Superior temporal gyrus (tissue), 1 donor: ENCODE results near the gene ACTN1.

Source experiments
- DNase-seq: peaks from one replicate; pipeline ENCODE4 v3.0.0-alpha.2; 2016; ENCODE audit errors: extremely low spot score

ACTN1 gene

DNA sequence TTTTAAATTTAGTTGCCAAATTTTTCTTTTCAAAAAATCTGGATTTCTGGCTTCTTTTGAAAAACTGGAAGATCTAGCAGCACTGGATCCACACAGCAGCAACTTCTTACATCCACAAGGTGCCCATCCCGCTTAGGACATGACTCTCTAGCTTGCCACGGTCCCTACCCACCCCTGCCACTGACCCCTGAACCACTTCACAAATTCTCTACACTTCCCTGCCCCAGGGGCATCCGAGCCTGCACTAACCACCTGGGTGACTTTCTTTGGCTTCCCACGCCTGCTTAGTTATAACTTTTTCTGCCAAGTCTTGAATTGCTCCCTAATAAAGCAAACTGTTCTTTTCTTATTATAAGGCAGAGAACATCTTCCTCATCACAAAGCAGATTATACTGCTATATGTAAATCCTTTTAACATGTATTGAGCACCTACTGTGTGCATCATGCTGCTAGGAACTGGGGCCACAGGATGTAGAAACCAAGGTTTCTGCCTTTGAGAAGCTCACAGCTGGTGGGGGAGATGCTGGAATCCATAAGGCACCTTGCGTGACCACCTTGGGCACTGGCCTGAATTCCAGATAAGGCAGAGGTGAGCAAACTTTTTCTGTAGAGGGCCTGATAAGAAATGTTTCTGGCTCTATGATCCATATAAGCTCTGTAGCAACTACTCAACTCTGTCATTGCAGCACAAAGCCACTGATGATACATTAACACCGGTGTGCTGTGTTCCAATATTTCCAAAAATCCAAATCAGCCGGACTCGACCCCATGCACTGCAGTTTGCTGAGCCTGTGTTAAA is 59.8 kb downstream of the ACTN1 start:
- DNase-seq = no peak

DNA sequence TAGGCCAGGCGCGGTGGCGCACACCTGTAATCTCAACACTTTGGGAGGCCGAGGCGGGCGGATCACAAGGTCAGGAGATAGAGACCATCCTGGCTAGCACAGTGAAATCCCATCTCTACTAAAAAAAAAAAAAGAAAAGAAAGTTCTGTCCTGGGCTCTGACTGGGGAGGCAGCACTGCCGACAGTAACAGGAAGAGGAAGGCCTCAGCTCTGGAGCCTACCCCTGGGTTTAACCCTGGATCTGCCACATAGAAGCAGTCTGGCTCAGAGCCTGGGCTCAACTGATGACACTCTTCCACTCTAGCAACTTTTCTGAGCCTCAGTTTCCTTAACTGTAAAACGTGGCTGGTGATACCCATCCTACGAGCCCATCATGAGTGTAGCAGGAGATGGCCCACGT is 60.5 kb downstream of the ACTN1 start:
- no peak for DNase-seq

DNA sequence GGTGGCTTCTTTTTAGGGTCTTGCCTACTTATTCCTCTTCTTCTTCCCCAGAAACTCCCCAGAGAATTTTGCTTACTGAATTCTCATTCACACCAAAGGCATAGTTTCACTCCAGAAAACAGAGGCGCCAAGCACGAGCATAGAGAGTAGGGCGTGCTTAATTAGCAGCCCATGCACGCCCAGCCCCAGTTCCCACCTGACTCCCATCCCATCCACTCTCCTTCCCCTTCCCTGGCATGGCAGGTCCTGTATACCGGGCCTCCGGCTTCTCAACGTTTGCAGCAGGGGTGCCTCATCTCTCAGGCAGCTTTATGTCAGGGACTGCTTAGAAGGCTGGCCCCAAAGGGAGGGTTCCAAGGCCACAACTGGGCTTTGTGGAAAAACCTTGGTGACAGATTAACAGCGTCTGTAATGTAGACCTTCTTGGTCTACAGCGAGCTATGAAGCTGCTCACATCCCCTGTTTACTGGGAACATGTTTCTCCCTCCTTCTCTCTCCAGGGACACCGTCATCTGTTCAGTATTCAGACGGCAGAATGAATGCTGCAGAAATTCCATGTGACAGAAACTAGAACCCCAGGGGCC is 62.7 kb downstream of the ACTN1 start:
- no peak for DNase-seq

DNA sequence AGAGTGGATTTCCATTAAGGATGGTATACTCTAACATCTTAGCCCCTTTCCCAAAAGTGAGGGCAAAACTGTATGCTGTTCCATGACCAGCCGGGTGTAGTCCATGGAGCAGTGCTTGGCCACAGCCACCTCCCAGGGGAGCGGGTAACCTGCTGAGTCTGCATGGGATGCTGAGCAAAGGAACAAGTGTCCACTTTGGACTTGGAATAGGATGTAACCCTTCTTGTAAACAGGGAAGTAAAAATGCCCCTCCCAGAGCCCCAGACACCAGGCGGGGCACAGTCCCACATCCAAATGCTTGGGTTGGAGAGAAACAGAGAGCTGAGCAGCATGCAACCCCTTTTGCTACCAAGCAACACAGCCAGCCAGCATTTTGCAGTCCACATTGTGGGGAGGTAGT is 65.6 kb downstream of the ACTN1 start:
- DNase-seq = no peak

- peak; percentile 83 for DNase-seq
These were observed 67.4 kb downstream of the ACTN1 start for GRCh38 chr14:68911594-68912227.

DNA sequence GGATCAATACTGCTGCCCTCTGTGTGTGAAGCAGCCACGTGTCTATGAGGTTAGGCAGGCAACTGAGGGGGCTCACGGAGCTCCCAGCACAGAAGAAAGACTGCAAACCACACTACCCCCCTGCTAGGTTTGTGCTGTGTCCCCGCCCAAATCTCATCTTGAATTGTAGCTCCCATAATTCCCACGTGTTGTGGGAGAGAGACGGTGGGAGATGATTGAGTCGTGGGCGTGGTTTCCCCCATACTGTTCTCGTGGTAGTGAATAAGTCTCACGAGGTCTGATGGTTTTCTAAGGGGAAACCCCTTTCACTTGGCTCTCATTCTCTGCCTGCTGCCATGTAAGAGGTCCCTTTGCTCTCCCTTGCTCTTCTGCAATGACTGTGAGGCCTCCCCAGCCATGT is 68.6 kb downstream of the ACTN1 start:
- DNase-seq = no peak

DNA sequence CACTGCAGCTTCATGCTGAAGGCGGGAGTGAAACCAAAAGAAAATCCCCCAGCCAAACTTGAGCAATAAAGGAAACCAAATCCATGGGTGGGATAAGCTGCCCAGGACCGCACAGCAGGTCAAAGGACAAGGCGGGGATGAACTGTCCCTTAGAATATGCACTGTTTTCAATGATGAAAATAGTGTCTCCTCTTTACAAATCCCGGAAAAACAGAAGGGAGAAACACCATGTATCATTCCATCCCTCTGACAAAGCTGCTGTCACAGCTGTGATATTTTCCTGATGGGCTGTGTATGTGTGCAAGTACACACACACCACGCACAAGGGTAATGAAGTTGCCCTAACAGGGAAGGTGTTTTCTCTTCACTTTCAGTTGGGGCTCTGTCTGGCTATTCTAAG is 70.3 kb downstream of the ACTN1 start:
- no peak for DNase-seq

DNA sequence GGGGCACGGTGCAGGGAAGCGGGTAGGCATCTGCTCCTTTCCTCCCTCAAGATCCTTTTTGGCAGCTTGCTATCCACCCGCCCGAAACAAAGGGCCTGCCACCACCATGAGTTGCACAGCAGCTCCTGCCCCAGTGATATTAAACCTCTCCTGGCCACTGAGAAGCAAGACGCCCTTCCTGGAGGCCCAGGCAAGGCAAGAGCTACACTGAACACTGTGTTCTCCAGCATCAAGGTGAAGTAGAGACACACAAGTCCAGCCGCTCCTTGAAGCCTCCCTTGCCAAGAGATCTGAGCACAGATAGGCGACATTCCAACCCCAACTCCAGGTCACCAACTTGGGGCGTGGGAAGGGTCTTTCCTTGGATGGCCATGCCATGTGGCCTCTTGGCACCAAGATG is 70.9 kb downstream of the ACTN1 start:
- no peak for DNase-seq

DNA sequence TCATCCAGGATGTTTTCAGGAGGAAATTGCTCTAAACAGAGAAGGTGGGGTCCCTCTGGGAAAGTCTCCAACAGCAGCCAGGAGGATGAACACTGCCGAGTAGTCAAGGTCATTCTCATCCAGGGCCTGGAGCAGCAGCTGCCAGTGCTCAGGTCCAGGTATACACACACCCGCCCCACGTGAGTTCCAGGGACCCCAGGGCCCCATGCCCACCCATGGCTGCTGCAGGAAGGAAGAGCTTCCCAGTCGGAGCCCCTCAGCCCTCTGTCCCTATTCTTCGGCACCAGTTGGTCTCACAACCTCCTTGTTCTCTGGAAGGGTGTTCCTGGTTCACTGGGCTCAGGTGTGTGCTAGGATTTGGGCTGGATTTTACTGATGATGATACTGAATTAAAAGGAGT is 72.7 kb downstream of the ACTN1 start:
- DNase-seq = no peak

DNA sequence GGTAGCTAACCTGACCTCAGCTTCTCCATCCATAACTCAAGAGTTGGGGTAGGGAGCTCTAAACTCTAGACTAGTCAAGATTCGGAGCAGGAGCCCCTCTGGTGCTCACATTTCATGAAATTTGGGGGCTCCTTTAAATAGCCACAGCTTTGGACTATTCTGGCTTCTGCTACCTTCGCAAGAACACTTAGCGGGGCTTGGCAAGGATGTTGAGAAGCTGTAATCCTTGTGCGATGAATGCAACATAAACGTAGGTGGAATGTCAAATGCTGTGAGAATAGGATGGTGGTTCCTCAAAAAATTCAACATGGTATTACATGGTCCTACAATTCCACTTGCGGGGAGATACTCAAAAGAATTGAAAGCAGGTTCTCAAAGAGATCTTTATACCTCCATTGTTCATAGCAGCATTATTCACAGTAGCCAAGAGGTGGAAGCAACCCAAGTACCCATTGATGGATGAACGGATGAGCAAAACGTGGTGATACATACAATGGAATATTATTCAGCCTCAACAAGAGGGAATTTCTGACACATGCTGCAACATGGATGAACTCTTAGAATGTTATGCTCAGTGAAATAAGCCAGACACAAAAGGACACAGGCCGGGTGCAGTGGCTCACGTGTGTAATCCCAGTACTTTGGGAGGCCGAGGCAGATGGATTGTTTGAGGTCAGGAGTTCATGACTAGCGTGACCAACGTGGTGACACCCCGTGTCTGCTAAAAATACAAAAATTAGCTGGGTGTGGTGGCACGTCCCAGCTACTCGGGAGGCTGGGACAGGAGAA is 73.8 kb downstream of the ACTN1 start:
- peak; percentile 55 for DNase-seq

DNA sequence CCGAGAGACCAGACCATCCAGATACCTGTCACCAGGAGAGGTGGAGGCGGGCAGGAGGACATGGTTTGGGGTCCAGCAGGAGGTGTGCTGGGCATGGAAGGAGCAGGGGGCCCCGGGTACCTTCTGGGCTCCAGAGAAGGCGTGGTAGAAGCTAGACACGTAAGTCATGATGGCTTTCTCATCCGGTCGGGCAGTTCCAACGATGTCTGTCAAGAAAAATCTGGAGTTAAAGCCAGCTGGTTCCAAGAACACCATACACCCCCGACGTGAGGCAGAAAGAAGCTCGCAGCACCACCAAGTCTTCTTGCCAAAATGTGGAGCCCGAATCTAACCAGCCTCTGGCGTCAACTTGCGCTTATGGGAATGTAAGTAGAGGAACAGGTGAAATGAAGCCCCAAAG is 76.7 kb downstream of the ACTN1 start:
- no peak for DNase-seq

DNA sequence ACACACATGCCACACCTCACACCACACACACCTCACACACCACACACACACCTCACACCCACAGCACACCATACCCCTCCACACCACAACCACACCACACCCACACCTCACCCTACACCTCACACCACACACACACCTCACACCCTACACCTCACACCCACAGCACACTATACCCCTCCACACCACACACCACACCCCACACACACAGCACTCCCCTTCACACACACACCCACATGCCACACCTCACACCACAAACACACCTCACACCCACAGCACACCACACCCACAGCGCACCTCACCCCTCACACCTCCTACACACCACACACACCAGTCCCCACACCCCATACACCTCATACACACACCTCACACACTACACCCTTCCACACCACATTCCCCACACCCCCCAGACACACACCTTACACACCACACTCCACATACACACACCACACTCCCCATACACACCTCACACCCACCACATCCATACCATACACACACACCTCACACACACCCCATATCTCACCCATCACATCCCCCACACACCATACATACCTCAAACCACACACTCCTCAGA is 80.0 kb downstream of the ACTN1 start:
- no peak for DNase-seq

DNA sequence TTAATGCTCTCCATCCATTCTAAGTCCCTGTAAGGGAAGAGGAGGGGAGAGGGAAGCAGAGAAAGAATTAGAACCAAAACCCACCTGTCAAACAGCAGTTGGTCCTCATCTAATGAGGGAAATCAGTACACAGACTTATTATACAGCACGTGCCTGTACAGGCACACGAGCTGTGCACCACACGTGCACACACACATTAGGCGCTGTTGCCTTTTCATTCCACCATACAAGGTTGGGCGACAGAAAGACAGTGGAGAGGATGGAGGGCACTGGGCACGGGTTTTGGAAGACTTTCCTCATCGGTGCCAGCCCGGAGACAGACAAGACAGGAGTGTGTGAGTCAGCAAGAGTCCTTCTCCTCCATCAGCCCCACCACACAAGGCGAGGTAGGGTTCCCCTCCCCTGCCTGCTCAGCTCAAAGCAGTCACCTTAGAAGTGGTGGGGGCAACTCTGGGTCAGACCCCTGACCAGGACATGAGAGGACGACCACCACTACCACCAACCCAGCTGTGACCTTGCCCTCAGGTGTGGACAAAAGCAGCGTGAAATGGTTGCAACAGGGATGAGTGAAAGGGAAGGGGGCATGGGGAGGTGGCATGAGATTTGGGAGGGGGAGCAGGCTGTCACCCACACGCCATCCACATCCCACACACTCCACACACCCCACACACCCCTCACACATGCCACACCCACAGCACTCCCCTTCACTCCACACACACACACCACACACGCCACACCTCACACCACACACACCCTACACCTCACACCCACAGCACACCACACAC is 80.7 kb downstream of the ACTN1 start:
- no peak for DNase-seq

GRCh38 chr14:68897559-68898155 is 81.4 kb downstream of the ACTN1 start:
- no peak for DNase-seq

DNA sequence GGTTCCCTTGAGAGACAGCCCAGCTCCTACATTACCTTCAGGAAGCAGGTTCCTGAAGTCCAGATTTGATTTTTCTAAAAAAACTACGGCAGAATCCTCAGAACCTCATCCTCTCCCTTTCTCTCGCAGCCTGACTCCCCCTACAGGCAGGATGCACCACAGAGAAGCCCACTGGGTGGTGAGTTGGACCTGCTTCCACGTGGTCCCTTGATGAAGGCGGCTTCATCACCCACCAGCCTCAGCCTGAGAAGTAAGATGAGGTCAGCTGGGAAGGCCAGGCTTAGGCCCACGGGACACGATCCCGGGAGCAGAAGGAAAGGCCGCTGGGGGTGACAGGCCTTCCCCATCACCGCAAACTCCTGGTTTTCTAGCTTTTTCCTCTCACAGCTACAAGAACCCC is 83.0 kb downstream of the ACTN1 start:
- DNase-seq = no peak

GRCh38 chr14:68894802-68895703 is 84.0 kb downstream of the ACTN1 start:
- no peak for DNase-seq

- DNase-seq = no peak
These were observed 85.0 kb downstream of the ACTN1 start for GRCh38 chr14:68894123-68894522.

- no peak for DNase-seq
These were observed 85.5 kb downstream of the ACTN1 start for GRCh38 chr14:68893566-68893965.

DNA sequence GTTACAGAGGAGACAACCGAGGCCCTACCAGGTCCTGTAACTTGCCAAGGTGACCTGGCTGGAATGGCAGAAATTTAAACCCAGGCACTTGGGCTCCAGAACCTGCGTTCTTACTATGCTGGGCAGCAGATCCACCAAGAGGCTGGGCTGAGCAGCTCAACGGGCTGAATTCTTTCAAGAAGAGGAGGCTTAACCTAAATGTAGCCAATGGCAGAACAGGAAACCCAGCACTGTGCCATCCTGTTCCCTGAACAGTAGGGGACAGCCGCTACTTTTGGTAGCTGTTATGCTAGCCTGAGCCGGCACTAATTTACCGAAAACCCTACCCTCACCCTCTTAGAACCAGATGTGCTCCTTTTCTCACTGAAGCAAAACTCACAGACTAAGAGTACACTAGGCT is 86.1 kb downstream of the ACTN1 start:
- no peak for DNase-seq
